GM19452 (cell line): ENCODE data around the gene RNF113A.
A peak's percentile ranks its signal among the peaks of the same experiment; 100 is the strongest.
"Not testable (repeated sequence)": the region's sequence is repeated elsewhere in the genome, so short reads cannot be mapped to it uniquely, and the experiment has no call there.

Experiments used
- ATAC-seq: cut with Tn5 transposase; IDR thresholded peaks from one replicate; pipeline ENCODE4 v1.9.1; 2021; ENCODE audit not compliant: unreplicated experiment

The RNF113A gene

DNA sequence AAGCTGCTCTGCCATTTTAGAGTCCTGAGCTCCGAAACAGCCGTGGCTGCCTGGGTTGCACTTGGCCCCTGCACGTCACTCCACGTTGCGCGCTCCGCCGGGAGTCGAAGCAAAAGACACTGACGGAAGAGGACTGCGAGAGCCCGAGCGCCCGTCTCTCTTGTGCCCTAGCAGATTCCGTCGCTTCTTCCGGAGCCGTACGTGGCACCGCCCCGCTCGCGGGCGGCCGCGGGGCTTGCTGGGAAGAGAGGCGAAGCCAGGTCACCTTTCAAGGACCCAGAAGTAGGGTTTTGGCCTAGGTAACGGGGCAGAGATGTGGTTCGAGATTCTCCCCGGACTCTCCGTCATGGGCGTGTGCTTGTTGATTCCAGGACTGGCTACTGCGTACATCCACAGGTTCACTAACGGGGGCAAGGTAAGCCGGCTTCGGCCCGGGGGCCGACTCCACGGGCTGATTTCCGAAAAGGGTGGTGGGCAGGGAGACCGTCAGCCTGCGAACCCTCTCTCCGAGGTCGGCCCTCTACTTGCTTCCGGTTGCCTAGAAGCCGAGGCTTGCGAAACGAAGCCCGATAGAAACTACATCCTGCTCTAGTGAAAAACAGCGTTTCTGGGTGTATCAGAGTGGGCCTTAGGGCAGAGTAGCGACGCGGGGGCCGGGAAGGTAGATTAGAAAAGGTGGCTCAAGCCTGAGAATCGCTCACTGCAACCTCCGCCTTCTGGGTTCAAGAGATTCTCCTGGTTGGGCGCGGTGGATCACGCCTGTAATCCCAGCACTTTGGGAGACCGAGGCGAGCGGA, at the start of gene RNF113A, which contains the start of gene NDUFA1:
Gene RNF113A (minus strand): TSS at position 135 of the 797 bp plus-strand sequence. CDS start 120 bp downstream, at position 15.
Gene NDUFA1 (plus strand): TSS at position 234 of the 797 bp plus-strand sequence. CDS start 80 bp downstream, at position 314.
- peak; percentile 90 for ATAC-seq

DNA sequence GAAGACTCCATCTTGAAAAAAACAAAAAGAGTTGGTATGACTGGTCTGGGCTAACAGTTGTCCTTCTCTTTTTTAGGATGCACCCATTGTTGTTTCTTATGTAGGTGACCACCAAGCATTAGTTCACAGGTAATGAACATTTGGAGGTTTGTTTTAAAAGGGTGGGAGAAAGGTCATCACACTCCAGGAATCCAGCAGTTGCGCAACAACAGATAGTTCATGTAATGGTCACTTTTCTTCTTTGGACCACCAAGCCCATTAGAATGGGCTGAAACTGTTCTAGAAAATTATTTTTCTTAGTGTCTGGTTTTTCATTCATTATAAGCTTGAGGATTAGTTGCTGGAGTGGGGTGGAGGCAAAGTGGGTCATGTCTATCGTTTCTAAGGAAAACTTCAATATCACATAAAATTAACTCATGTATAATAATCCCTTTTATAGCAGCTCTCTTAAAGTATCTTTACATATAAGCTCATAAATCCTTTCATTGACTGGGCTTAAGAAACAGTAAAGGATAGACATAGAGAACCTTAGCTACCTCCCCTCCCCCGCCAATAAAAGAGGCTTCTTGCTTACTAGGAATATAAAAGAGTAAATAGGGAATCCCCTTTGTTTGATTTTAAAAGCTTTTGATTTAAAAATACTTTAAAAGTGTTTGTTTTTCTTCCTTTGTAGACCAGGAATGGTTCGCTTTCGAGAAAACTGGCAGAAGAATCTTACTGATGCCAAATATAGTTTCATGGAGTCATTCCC, 48.5 kb upstream of the RNF113A start:
- ATAC-seq: no peak

DNA sequence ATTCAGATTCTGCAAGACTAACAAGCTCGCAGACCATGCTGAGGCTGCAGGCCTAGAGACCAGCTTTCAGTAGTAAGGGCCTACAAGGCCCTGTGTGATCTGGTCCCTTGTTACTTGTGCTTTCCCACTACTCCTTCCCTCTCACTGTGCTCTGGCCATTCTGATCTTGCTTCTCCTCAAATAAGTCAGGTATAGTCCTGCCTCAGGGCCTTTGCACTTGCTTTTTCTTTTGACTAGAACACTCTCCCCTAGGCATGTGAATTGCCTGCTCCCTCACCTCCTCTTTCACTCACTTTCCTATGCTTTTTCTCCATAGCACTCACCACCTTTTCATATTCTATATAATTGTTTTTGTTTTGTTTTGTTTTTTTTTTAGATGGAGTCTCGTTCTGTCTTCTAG, 46.3 kb upstream of the RNF113A start:
- ATAC-seq: no peak

DNA sequence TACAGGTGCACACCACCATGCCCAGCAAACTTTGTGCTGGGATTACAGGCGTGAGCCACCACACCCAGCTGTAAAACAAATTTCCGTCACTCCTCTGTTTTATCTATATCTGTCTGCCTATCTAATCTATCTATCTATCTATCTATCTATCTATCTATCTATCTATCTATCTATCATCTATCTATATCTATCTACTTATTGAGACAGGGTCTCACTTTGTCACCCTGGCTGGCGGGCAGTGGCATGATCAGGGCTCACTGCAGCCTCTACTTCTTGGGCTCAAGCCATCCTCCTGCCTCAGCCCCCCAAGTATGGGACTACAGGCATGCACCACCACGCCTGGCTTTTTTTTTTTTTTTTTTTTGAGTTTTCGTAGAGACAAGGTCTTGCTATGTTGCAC, 44.8 kb upstream of the RNF113A start:
- no peak for ATAC-seq

DNA sequence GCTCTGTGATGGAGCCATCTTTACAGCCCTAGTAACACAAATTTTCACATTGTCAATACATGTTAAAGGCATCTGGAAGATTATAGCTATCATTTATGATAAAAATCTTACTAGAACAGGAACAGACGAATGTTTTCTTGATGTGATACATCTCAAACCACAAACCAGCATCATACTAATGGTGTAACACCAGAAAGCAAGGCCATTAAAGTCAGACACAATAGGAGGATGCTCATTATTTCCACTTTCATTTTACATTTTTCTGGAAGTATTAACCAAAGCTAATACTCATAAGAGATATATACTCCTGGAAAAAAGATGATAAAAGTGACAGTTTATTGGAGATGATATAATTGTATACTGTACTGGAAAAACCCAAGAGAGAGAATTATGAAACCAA, 29.4 kb upstream of the RNF113A start:
- ATAC-seq: no peak

DNA sequence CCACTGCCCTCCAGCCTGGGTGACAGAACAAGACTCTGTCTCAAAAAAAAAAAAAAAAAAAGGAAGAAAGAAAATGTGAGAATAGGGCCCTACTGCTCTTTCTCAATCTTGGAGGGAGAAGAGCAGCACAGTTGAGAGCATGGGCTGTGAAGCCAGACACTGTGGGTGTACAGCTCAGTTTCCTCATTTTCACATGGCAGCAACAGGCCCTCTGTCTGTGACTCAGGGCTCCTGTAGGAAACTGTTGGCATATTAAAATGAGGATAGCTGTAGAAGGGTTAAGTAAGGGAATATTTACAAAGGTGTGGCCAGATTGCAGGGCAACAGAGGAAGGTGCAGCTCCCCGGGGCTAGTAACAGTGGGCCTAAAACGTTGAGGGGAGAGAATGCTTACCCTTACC, 27.6 kb upstream of the RNF113A start:
- ATAC-seq: no peak

DNA sequence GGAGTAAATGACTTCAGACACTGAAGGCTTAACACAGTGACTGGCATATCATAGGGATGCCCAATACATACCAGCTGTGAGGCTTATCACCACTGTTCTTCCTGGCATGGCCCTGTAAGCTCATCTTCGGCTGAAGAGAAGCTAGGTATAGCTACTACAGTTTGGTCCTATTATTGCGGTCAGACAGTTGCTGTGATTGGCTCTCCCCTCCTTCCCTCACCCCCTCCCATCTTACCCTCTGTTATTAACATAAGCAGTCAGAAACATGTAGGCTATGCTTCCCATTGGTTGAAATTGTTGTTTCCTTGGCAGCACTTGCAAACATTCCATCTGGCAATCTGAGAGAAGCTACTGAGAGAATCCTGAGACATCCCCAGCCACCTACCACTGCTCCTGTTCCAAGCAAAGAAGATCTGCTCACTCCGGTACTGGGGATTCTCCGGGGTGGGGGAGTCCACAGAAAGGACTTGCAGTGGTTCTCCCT, 24.4 kb upstream of the RNF113A start, which contains the start of gene AKAP14:
Gene AKAP14 (plus strand): TSS at position 51 of the 484 bp plus-strand sequence. CDS start 7,331 bp downstream, outside the sequence.
- no peak for ATAC-seq

DNA sequence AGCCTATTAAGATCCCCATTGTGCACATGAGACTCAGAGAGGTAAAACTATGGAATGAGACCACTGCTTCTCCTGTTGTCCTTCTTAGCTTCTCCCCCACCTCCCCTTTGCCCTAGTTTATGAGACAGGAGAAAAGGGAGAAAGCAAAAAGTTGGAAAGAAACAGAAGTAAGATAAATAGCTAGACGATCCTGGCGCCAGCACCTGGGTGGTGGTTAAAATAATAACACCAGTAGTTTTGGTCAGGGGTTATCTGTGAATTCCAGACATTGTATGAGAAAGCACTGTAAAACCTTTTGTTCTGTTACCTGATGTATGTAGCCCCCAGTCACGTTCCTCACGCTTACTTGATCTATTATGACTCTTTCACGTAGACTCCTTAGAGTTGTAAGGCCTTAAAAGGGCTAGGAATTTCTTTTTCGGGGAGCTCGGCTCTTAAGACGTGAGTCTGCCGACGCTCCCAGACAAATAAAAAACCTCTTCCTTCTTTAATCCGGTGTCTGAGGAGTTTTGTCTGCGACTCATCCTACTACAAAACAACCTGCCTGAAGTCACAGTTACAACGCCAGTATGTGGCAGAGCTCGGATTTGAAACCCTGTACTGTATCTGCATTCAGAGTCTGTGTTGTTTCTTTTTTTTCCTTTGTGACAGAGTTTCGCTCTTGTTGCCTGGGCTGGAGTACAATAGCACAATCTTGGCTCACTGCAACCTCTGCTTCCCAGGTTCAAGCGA, 20.6 kb upstream of the RNF113A start:
- ATAC-seq: not testable (repeated sequence)

DNA sequence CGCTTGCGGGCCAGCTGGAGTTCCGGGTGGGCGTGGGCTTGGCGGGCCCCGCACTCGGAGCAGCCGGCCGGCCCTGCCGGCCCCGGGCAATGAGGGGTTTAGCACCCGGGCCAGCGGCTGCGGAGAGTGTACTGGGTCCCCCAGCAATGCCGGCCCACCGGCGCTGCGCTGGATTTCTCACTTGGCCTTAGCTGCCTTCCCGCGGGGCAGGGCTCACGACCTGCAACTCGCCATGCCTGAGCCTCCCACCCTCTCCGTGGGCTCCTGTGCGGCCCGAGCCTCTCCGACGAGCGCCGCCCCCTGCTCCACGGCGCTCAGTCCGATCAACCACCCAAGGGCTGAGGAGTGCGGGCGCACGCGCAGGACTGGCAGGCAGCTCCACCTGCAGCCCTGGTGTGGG, 19.1 kb upstream of the RNF113A start:
- not testable (repeated sequence) for ATAC-seq

DNA sequence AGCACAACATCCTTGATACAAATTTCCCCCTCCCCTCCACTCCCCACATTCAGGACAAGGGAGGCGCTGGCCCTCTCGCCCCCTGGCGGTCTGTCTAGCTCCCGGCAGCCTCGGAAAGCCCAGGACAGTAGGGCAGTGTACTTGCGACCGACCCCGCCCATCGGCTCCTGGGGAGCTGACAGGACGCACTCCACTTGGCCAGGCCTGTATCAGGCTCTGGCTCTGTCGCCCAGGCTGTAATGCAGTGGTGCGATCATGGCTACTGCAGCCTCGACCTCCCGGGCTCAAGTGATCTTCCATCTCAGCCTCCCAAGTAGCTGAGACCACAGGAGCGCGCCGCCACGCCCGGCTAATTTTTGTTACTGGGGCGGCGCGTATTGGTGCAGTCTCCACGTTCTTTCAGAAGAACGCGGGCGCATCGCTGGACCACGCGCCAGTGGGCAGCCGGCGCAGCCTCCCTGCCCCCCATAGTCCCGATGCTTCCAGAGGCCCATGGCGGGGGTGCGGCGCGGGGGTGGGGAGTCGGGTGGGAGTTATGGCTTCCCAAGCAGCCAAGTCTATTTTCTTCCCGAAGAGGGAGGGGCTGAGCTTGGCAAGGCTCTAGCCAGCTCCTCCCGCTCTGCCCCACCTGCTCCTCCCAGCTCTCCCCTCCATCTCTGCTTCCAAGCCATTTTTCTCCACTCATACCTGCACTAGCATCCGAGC, 16.3 kb upstream of the RNF113A start:
- peak; percentile 85 for ATAC-seq

DNA sequence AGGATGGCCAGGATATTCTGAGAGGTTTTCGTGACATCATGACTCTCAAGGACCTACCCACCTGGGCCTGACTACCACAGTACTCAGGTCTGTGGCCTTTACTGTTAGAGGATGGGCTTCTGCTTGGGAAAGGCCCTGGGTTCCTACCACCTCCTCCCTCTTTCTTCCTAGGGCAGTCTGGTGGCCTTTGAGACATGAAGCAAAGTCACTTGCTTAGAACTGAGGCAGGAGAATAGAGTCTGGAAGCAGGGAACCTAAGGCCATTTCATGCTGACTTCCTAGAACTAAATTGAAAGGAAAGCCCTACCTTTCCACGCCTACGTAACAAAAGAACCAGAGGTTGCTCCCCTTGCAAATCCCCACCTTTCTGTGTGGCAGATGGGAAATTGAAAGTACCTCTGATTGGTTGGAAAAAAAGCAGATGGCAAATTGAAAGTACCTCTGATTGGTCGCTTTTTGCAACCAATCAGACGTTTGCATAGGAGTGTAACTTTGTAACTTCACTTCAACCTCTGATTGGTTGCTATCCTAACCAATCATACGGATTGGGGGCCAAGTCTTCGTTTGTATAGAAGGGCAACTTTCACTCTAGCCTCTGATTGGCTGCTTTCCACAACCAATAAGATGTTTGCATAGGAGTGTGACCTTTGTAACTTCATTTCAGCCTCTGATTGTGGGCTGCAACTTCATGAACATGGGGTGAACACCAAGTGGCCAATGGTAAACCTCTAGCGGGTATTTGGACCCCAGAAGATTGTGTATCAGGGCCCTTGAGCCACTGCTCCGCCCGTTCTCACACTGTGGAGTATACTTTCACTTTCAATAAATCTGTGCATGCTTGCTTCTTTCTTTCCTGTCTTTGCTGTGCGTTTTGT, 14.3 kb upstream of the RNF113A start:
- ATAC-seq: no peak

DNA sequence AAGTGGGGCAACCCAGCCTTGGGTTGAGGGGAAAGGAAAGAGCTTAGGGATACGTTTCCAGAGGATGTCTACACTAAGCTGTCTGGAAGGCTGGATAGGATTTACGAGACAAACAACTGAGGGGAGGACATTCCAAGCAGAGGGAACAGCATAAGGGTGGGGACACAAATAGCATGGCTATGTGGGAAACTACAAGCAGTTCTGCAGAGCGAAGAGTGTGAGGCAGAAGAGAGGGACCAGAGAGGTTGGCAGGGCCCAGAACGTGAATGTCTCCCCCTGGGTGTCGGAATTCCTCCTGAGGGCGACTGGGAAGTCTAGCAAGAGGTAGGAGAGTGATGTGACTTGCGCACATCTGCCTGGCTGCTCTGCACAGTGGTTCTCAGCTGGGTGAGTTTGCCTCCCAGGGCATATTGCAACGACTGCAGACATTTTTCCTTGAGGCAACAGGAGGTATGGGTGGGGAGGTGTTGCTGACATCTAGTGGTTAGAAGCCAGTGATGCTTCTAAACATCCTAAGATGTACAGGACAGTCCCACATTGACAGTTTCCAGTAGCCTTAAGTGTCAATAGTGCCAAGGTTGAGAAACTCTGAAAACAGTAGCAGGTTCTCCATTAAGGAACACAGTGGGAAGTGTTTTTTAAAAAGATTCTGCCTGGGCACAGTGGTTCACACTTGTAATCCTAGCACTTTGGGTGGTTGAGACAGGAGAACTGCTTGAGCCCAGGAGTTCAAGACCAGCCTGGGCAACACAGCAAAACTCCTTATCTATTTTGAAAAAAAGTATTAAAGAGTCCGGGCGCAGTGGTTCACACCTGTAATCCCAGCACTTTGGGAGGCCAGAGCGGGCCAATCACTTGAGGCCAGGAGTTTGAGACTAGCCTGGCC, 9.3 kb upstream of the RNF113A start:
- ATAC-seq: no peak

DNA sequence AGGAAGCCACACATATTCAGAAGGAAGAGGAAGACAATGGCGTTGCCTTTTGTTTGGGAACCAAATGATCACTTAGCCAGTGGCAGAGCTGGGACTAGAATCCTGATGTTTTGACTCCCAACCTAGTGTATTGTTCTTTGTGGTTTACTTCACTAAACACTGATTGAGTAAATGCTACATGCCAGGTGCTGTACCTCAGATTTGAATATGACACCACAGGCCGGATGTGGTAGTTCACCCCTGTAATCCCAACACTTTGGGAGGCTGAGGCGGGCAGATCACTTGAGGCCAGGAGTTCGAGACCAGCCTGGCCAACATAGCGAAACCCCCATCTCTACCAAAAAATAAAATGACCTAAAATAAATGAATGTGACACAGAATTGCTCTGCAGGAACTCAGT, 8.5 kb upstream of the RNF113A start:
- ATAC-seq: no peak

DNA sequence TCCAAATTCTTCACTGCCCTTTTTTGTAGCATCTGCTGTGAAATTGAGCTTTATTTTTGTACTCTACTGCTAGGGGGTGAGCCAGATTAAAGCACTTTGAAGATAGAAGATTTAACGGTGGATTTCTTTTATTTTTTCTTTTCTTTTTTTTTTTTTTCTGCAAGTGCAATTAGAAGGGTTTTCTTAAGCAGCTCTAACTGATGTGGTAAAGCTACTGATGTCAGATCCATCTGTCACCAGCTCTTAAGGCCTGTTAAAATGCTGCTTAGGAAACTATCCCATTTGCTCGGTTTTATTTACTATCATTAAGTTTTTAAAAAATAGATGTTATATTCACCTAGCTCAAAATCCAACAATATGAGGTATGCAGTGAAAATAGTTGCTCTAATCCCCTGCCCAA, 7.2 kb upstream of the RNF113A start:
- ATAC-seq: no peak

DNA sequence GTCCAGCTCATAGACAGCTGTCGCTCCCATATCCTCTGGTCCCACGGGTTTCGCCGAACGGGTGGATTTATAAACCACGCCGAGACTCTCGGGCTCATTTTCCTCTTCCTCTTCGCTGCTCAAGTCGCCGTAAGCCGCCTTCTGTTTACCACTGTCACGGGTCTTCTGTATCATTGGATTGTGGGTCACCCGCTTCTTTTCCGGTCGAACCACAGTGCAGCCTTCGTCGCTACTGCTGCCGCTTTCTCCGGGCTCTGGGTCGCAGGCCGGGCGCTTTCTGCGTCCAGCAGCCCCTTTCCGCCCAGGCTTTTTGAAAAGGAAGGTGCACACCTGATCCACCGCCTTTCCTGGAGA, 311 bp downstream of the RNF113A start:
- peak; percentile 51 for ATAC-seq

DNA sequence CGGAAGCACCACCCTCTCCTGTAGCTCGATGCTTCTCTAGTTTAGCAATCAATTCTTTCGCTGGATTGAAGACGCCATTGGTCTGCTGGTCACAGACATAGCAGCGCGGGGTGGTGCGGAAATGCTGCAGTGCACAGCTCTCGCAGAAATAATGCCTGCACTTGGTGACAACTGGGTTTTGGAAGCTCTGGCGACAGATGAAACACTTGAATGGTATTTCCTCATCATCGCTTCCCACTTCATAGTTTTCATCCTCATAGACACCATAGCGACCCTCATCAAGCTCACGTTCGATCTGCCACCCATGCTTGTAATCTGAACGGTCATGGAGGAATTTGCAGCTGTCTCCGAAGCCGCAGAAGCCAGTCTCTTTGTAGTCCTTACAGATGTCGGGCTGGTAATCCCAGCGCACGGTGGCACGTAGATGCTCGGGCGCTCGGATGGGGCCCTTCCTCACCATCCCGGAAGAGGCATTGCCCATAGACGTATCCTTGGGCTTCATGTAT, 854 bp downstream of the RNF113A start:
- peak; percentile 14 for ATAC-seq

DNA sequence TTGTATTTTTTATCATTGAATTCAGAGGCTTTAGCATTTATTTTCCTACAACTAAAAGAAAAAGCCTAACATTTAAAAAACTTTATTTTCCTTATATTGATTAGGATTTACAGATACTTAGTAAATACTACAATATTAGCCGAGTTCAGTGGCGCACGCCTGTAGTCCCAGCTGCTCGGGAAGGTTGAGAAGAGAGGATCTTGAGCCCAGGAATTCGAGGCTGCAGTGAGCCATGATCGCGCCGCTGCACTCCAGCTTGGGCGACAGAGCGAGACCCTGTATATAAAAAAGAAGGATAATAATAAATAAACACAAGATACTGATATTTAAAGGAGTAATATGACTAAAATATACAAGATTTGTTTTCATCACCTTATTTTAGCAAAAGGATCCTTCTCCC, 18.1 kb downstream of the RNF113A start:
- no peak for ATAC-seq
